Natural killer cell (primary cell): ENCODE data around the gene GART. TPM values are rescaled to one million over a fixed set of nuclear protein-coding genes. Genes with fewer than 3 reads are reported as not detected.

ENCODE experiments used
- ATAC-seq, 3 donors: fragments of 150-1000 bp in 2 of 3; fragments of 200-7000 bp in 1 of 3; cut with Tn5 transposase; 1 replicate in 1 of 3; 2 replicates in 2 of 3; pipeline ENCODE4 v1.10.0; 2021; ENCODE audit warnings: mild to moderate bottlenecking in 2 of 3, moderate library complexity in 2 of 3
- DNase-seq, 2 donors: peaks; one replicate each; pipeline versions ENCODE4 v3.0.0 to v3.0.0-alpha.2; 2013 to 2021; ENCODE audit warnings: mixed read lengths in 1 of 2
- H3K27ac ChIP-seq: one replicate; pipeline ENCODE4 v1.5.1; 2013; ENCODE audit warnings: mild to moderate bottlenecking, low read length
- H3K27me3 ChIP-seq: one replicate; pipeline ENCODE4 v1.6.1; 2013; ENCODE audit warnings: low read length; ENCODE audit not compliant: control insufficient read depth, insufficient read depth
- H3K36me3 ChIP-seq: one replicate; pipeline ENCODE4 v1.6.1; 2013; ENCODE audit warnings: low read length; ENCODE audit not compliant: control insufficient read depth, insufficient read depth
- H3K4me1 ChIP-seq: one replicate; pipeline ENCODE4 v1.6.1; 2013; ENCODE audit warnings: low read length; ENCODE audit not compliant: control insufficient read depth, insufficient read depth
- H3K4me3 ChIP-seq: one replicate; pipeline ENCODE4 v1.5.1; 2013; ENCODE audit warnings: low read length
- H3K9me3 ChIP-seq: one replicate; pipeline ENCODE4 v1.6.1; 2013; ENCODE audit warnings: low read length; ENCODE audit not compliant: control insufficient read depth, insufficient read depth
- H3K27ac Mint-ChIP-seq, 2 donors: one replicate each; pipeline ENCODE4 v1.8.0; 2022; ENCODE audit warnings: mild to moderate bottlenecking in 2 of 2, mixed read lengths in 2 of 2, moderate library complexity in 1 of 2
- H3K27me3 Mint-ChIP-seq, 2 donors: one replicate each; pipeline ENCODE4 v1.8.0; 2022; ENCODE audit warnings: low read depth in 2 of 2, mixed read lengths in 2 of 2
- H3K36me3 Mint-ChIP-seq: one replicate; pipeline ENCODE4 v1.8.0; 2022; ENCODE audit warnings: mixed read lengths
- H3K4me1 Mint-ChIP-seq, 2 donors: one replicate each; pipeline ENCODE4 v1.8.0; 2022; ENCODE audit warnings: mixed read lengths in 2 of 2
- H3K4me3 Mint-ChIP-seq: one replicate; pipeline ENCODE4 v1.8.0; 2022; ENCODE audit warnings: mild to moderate bottlenecking, moderate library complexity, mixed read lengths
- H3K9me3 Mint-ChIP-seq, 2 donors: one replicate each; pipeline ENCODE4 v1.8.0; 2022; ENCODE audit warnings: mixed read lengths in 2 of 2
- CTCF ChIP-seq: fragments of 200-600 bp; IDR thresholded peaks from one replicate; pipeline ENCODE4 v1.8.0; 2022; ENCODE audit warnings: antibody characterized with exemption
- WGBS: methylation state at CpG from one replicate; pipeline ENCODE4 v1.1.7; 2013; ENCODE audit warnings: missing lambda C conversion rate; ENCODE audit not compliant: insufficient coverage; 5-methylcytosine and 5-hydroxymethylcytosine counted together
- intact Hi-C: fragments of 100-400 bp; cut with micrococcal nuclease; formaldehyde crosslinking; loops from one replicate; pipeline ENCODE4 v1.14.2; 2022
- total RNA-seq, 4 donors: library from RNA; stranded (reverse); fragments of 120-200 nt in 1 of 4; gene quantifications; one replicate each; pipeline versions ENCODE4 v1.2.3 to v1.2.4, GENCODE V29; 2013 to 2022

Gene GART
- total RNA-seq, 3 donors from 2014 or later (not counting 1 experiment from before 2014, with no cell fraction given): 33.4 to 53.1 (median 34.6) TPM

GRCh38 chr21:33542640-33543504, 955 bp upstream of the GART start, which contains the start of gene SON:
SON (plus strand) TSS chr21:33543038; CDS start chr21:33543093, 55 bp downstream.
- peak within 1 kb of the TSS; percentile 98 to 100 for H3K27ac Mint-ChIP-seq

DNA sequence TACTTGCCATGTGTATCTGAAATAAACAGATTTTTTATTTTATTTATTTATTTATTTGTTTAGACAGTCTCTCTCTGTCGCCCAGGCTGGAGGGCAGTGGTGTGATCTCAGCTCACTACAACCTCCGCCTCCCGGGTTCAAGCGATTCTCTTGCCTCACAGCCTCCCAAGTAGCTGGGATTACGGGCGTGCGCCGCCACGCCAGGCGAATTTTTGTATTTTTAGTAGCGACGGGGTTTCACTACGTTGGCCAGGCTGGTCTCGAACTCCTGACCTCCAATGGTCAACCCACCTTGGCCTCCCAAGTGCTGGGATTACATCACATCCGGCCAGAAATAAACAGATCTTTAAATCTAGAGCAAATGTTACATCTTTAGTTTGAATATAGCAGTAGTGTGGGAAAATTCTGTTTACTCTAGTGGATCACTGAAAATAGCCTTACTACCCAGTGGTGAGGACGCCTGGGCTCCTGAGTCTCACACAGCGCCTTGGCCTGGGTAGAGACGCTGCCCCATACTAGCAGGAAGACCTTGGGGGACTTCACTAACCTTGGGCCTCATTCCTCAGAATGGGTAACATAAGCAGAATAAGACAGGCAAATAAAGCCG, 709 bp downstream of the GART start:
- TF ChIP-seq CTCF: no peak
- peaks cover 6% of the 10 kb centered on the region for H3K4me1 ChIP-seq
- intact Hi-C loops: loop anchor here (5.0 kb wide), 3 partner anchors 46 to 769 kb away; partner anchors contain the start of genes DONSON and PAXBP1
- H3K4me3 Mint-ChIP-seq: peak overlapping the region; percentile 99
- no peaks in the 10 kb centered on the region for H3K9me3 ChIP-seq
- DNase-seq: peak in 1 of 2 donors; percentile 46
- peak overlapping the region; percentile 92 for H3K4me3 ChIP-seq
- no peak for ATAC-seq
- 52% methylated on average over 17 of the region's 19 CpGs for WGBS
- peaks cover 20% of the 10 kb centered on the region for H3K36me3 ChIP-seq
- peaks cover 51 to 52% of the 10 kb centered on the region in 2 donors for H3K4me1 Mint-ChIP-seq
- peak overlapping the region; percentile 98 to 100 for H3K27ac Mint-ChIP-seq
- H3K36me3 Mint-ChIP-seq: peaks cover 17% of the 10 kb centered on the region
- no peaks in the 10 kb centered on the region for H3K27me3 Mint-ChIP-seq
- H3K9me3 Mint-ChIP-seq: no peaks in the 10 kb centered on the region
- H3K27ac ChIP-seq: peak overlapping the region; percentile 99
- no peaks in the 10 kb centered on the region for H3K27me3 ChIP-seq

More at GRCh38 chr21:33542640-33543504, 955 bp upstream of the GART start, which contains the start of gene SON:
- H3K9me3 Mint-ChIP-seq: no peaks in the 10 kb centered on the region
- peaks cover 7% of the 10 kb centered on the region for H3K36me3 Mint-ChIP-seq
- DNase-seq (peak; percentile 95 to 99), ATAC-seq (peak; percentile 85 to 97 (median 88))
- Histone ChIP-seq H3K9me3 (no peaks in the 10 kb centered on the region), H3K4me1 (peaks cover 6% of the 10 kb centered on the region), H3K36me3 (peaks cover 16% of the 10 kb centered on the region), H3K4me3 (peak within 1 kb of the TSS; percentile 92), H3K27me3 (no peaks in the 10 kb centered on the region), H3K27ac (peak within 1 kb of the TSS; percentile 99)
- H3K4me1 Mint-ChIP-seq: peaks cover 47 to 53% of the 10 kb centered on the region in 2 donors
- no peaks in the 10 kb centered on the region for H3K27me3 Mint-ChIP-seq
- intact Hi-C loops: loop anchor here (1.0 to 5.0 kb wide), 6 partner anchors 14 to 771 kb away; partner anchors contain the start of genes DNAJC28, DONSON, ITSN1 and PAXBP1
- peak within 1 kb of the TSS; percentile 99 for H3K4me3 Mint-ChIP-seq
- TF ChIP-seq CTCF: no peak
- under 1% methylated on average over 56 of the region's 57 CpGs for WGBS

DNA sequence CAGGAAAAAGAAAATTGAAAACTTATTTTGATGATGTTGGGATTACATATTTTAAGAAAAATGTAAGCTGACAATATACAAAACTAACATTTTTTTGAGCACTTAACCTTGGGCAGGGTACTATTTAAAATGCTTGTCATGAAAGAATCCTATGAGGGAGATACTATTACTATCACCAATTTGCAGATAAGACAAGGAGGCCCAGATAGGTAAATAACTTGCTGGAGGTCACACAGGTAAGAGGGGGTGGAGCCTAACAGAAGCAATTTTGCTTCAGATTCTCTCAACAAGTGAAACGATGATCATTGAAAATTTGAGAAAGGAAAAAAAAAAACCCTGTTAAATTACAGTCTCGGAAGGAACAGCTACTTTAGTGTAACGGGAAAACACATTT, 1.2 kb downstream of the GART start:
- Histone ChIP-seq H3K9me3 (no peaks in the 10 kb centered on the region), H3K27ac (peak overlapping the region; percentile 99), H3K4me3 (no peak overlapping the region), H3K4me1 (peaks cover 6% of the 10 kb centered on the region), H3K27me3 (no peaks in the 10 kb centered on the region), H3K36me3 (peaks cover 24% of the 10 kb centered on the region)
- H3K4me3 Mint-ChIP-seq: peak overlapping the region; percentile 81
- no peaks in the 10 kb centered on the region for H3K9me3 Mint-ChIP-seq
- DNase-seq (no peak), ATAC-seq (no peak)
- no peaks in the 10 kb centered on the region for H3K27me3 Mint-ChIP-seq
- no peak for TF ChIP-seq CTCF
- H3K4me1 Mint-ChIP-seq: peaks cover 46 to 47% of the 10 kb centered on the region in 2 donors
- peaks cover 17% of the 10 kb centered on the region for H3K36me3 Mint-ChIP-seq
- WGBS: 60% methylated on average over 1 of the region's 3 CpGs
- intact Hi-C loops: loop anchor here (5.0 kb wide), 3 partner anchors 47 to 768 kb away; partner anchors contain the start of genes DONSON and PAXBP1
- peak overlapping the region; percentile 98 to 100 for H3K27ac Mint-ChIP-seq
